SIG-M5 (cell line): ENCODE data around the gene KLK2.

Experiments used
- DNase-seq: peaks from one replicate; lab custom pipeline; 2025; lab: John Stamatoyannopoulos, UW

The KLK2 gene

GRCh38 chr19:50925734-50926133, 52.5 kb downstream of the KLK2 start:
- DNase-seq: no peak

GRCh38 chr19:50926144-50926543, 52.9 kb downstream of the KLK2 start:
- DNase-seq: no peak

- no peak for DNase-seq
Measured at GRCh38 chr19:50928831-50929230, 55.6 kb downstream of the KLK2 start.
